ENCODE measurements around the gene WFIKKN2.

WFIKKN2 gene

GRCh38 chr17:50881182-50881581 is 45.8 kb downstream of the WFIKKN2 start:
- no peak for DNase-seq

DNA sequence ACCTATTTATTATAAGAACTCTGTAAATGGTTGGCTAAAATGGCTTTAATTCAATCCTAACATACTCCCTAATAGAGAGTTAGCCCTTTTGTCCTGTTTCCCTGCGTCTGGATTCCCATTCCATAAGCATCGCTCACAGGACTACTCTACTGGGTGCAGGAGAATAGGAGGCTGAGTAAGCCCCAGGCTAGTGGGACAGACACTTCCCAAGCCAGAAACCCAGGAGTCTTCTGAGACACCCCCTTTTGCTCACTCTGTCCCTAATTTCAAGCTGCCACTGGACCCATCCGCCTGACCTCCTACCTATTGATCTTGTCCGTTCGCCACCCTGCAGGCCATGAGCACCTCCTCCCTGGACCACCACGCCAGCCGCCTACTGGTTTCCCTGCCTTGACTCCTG is 47.5 kb downstream of the WFIKKN2 start:
- DNase-seq = no peak

DNA sequence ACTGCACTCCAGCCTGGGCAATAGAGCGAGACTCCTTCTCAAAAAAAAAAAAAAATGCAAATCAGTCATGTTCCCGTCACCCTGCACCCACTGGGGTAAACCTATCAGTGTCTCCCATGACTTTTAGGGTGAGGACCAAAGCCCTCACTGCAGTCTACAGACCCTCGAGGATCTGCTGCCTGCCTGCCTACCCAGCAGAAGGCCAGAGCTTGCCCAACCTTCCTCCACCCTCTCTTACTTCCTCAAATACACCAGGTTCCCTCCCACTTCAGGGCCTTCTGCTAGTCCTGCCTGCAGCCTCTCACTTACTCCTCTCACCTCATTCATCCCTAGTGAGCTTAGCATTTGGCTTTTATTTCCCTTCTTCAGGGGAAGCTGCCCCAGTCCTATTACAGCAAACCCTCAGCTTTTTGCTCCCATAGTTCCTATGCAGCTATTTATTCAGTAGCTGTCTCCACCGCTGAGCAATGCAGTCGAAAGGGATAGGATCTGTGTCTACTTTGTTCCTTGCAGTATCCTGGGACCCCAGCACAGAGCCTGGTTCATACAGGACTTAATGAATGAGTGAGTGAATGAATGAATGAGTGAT is 48.6 kb downstream of the WFIKKN2 start:
- DNase-seq = no peak

- no peak for DNase-seq
These were observed 49.3 kb downstream of the WFIKKN2 start for GRCh38 chr17:50884439-50885311.

- no peak for DNase-seq
These were observed 52.4 kb downstream of the WFIKKN2 start for GRCh38 chr17:50887705-50888245.

DNA sequence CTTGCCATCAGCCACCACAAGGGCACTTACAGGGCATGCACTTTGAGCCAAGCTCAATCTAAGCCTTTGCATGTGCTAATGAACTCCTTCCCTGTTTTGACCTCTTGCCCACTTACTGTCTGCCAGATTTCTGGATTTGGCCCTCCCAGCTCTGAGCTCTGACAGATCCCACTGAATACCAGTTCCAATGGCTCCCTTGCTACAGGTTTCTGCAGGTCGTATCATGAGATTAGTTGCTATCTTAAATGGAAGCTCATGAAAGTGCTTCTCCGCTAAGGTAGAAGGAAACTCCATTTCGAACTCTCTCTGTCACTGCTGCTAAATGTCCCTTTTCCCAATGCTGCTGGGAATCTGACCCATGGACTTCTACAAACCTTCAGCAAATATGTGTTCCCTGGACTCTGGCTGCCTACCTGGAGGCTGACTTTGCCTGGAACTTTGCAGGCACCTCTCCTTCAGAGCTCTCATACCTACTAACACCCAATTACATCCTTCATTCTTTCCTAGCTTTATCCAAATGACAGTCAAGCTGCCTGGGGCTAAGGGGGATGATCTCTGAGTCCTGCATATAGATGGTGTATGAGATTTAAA is 54.2 kb downstream of the WFIKKN2 start:
- DNase-seq = no peak

GRCh38 chr17:50890675-50891516 is 55.5 kb downstream of the WFIKKN2 start:
- DNase-seq = no peak

DNA sequence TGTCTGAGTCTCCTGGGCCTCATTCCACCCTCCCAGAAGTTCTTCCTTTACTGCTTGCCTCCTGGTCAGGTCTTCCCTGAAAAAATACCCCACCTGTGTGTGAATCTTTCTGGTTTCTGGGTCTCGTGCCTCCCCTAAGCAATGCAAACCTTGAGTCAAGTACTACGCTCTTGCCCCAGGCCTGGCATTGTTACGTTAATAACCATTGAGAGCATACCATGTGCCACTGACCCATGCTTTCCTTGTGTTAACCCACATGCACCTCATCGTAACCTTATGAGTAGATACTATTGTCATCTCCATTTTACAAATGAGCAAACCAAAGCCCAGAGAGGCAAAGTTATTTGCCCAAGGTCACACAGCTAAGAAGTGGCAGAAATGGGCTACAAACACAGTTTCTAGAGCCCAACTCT is 56.2 kb downstream of the WFIKKN2 start:
- no peak for DNase-seq
